ACC112 (cell line): ENCODE results near the gene CPS1.

Experiments used
- H2AFZ ChIP-seq: fragments of 200-600 bp; sonication (generic); one replicate; pipeline ENCODE4 v1.6.0; 2017; ENCODE audit warnings: antibody characterized with exemption, low read length; ENCODE audit not compliant: unreplicated experiment
- H3K27ac ChIP-seq: fragments of 200-600 bp; sonication (generic); 2 replicates; pipeline ENCODE4 v1.5.1; 2014; ENCODE audit warnings: low read depth, mild to moderate bottlenecking, antibody characterized with exemption, low read length, moderate library complexity
- H3K27me3 ChIP-seq: fragments of 200-600 bp; sonication (generic); 2 replicates; pipeline ENCODE4 v1.6.1; 2014; ENCODE audit warnings: mild to moderate bottlenecking, antibody characterized with exemption, low read length, moderate library complexity, mixed read lengths; ENCODE audit not compliant: insufficient read depth
- H3K36me3 ChIP-seq: fragments of 200-600 bp; sonication (generic); 2 replicates; pipeline ENCODE4 v1.6.1; 2016; ENCODE audit warnings: mild to moderate bottlenecking, antibody characterized with exemption, low read length, moderate library complexity, mixed read lengths; ENCODE audit not compliant: insufficient read depth
- H3K4me1 ChIP-seq: fragments of 200-600 bp; sonication (generic); one replicate; pipeline ENCODE4 v1.6.1; 2016; ENCODE audit warnings: low read length, mixed read lengths; ENCODE audit not compliant: insufficient read depth, unreplicated experiment, control insufficient read depth
- H3K4me3 ChIP-seq: fragments of 200-600 bp; sonication (generic); 2 replicates; pipeline ENCODE4 v1.5.1; 2014; ENCODE audit warnings: mild to moderate bottlenecking, low read depth, low read length
- H3K79me2 ChIP-seq: fragments of 200-600 bp; sonication (generic); one replicate; pipeline ENCODE4 v1.6.0; 2016; ENCODE audit warnings: low read length; ENCODE audit not compliant: control insufficient read depth, unreplicated experiment, insufficient read depth

CPS1 gene

GRCh38 chr2:210673117-210673516 lies 116.7 kb downstream of the CPS1 start:
- Histone ChIP-seq H2AFZ (no peak overlapping the region), H3K4me3 (no peak overlapping the region), H3K27ac (no peak overlapping the region), H3K4me1 (no peaks in the 10 kb centered on the region), H3K27me3 (no peaks in the 10 kb centered on the region), H3K79me2 (no peaks in the 10 kb centered on the region), H3K36me3 (no peaks in the 10 kb centered on the region)

GRCh38 chr2:210676067-210676466 lies 119.7 kb downstream of the CPS1 start:
- H3K27me3 ChIP-seq, result no peaks in the 10 kb centered on the region
- H3K4me1 ChIP-seq, result no peaks in the 10 kb centered on the region
- H3K36me3 ChIP-seq, result no peaks in the 10 kb centered on the region
- H2AFZ ChIP-seq, result no peak overlapping the region
- H3K4me3 ChIP-seq, result no peak overlapping the region
- H3K27ac ChIP-seq, result no peak overlapping the region
- no peaks in the 10 kb centered on the region for H3K79me2 ChIP-seq

- H3K27me3 ChIP-seq, result no peaks in the 10 kb centered on the region
- H2AFZ ChIP-seq, result no peak overlapping the region
- no peak overlapping the region for H3K4me3 ChIP-seq
- no peak overlapping the region for H3K27ac ChIP-seq
- H3K36me3 ChIP-seq, result no peaks in the 10 kb centered on the region
- H3K79me2 ChIP-seq, result no peaks in the 10 kb centered on the region
- no peaks in the 10 kb centered on the region for H3K4me1 ChIP-seq
These were observed 125.1 kb downstream of the CPS1 start for GRCh38 chr2:210681491-210681890.

GRCh38 chr2:210686401-210686800 lies 130.0 kb downstream of the CPS1 start:
- H3K4me3 ChIP-seq, result no peak overlapping the region

GRCh38 chr2:210687786-210688470 lies 131.5 kb downstream of the CPS1 start:
- no peaks in the 10 kb centered on the region for H3K79me2 ChIP-seq
- H3K27ac ChIP-seq, result no peak overlapping the region
- H3K4me1 ChIP-seq, result no peaks in the 10 kb centered on the region
- no peak overlapping the region for H3K4me3 ChIP-seq
- no peaks in the 10 kb centered on the region for H3K27me3 ChIP-seq
- H2AFZ ChIP-seq, result no peak overlapping the region
- H3K36me3 ChIP-seq, result no peaks in the 10 kb centered on the region

More at GRCh38 chr2:210686401-210686800, 130.0 kb downstream of the CPS1 start:
- no peak overlapping the region for H3K27ac ChIP-seq
- no peaks in the 10 kb centered on the region for H3K79me2 ChIP-seq
- no peak overlapping the region for H2AFZ ChIP-seq
- H3K27me3 ChIP-seq, result no peaks in the 10 kb centered on the region
- no peaks in the 10 kb centered on the region for H3K36me3 ChIP-seq
- H3K4me1 ChIP-seq, result no peaks in the 10 kb centered on the region

GRCh38 chr2:210707900-210708299 lies 151.5 kb downstream of the CPS1 start:
- Histone ChIP-seq H2AFZ (no peak overlapping the region), H3K4me1 (no peaks in the 10 kb centered on the region), H3K27ac (no peak overlapping the region), H3K36me3 (no peaks in the 10 kb centered on the region), H3K79me2 (no peaks in the 10 kb centered on the region), H3K27me3 (no peaks in the 10 kb centered on the region), H3K4me3 (no peak overlapping the region)

GRCh38 chr2:210713122-210713521 lies 156.7 kb downstream of the CPS1 start:
- Histone ChIP-seq H2AFZ (no peak overlapping the region), H3K79me2 (no peaks in the 10 kb centered on the region), H3K27me3 (peaks cover 5% of the 10 kb centered on the region; the same call in 1 of the 2 replicates), H3K36me3 (no peaks in the 10 kb centered on the region), H3K4me1 (no peaks in the 10 kb centered on the region), H3K27ac (no peak overlapping the region), H3K4me3 (no peak overlapping the region)

GRCh38 chr2:210715560-210716082 lies 159.2 kb downstream of the CPS1 start:
- no peak overlapping the region for H2AFZ ChIP-seq
- no peaks in the 10 kb centered on the region for H3K79me2 ChIP-seq
- H3K4me3 ChIP-seq, result no peak overlapping the region
- no peak overlapping the region for H3K27ac ChIP-seq
- H3K36me3 ChIP-seq, result no peaks in the 10 kb centered on the region
- H3K27me3 ChIP-seq, result peaks cover 9% of the 10 kb centered on the region; the same call in 1 of the 2 replicates
- H3K4me1 ChIP-seq, result no peaks in the 10 kb centered on the region

GRCh38 chr2:210718503-210718902 lies 162.1 kb downstream of the CPS1 start:
- Histone ChIP-seq H3K36me3 (no peaks in the 10 kb centered on the region), H3K4me1 (no peaks in the 10 kb centered on the region), H2AFZ (no peak overlapping the region), H3K4me3 (no peak overlapping the region), H3K79me2 (no peaks in the 10 kb centered on the region), H3K27ac (no peak overlapping the region), H3K27me3 (peaks cover 9% of the 10 kb centered on the region; the same call in 1 of the 2 replicates)

GRCh38 chr2:210722092-210722491 lies 165.7 kb downstream of the CPS1 start:
- H3K27me3 ChIP-seq, result peaks cover 4% of the 10 kb centered on the region; the same call in 1 of the 2 replicates
- H3K36me3 ChIP-seq, result no peaks in the 10 kb centered on the region
- H3K27ac ChIP-seq, result no peak overlapping the region
- no peaks in the 10 kb centered on the region for H3K79me2 ChIP-seq
- H2AFZ ChIP-seq, result no peak overlapping the region
- no peak overlapping the region for H3K4me3 ChIP-seq
- H3K4me1 ChIP-seq, result no peaks in the 10 kb centered on the region

- H3K4me1 ChIP-seq, result no peaks in the 10 kb centered on the region
- no peaks in the 10 kb centered on the region for H3K27me3 ChIP-seq
- no peak overlapping the region for H3K27ac ChIP-seq
- no peaks in the 10 kb centered on the region for H3K79me2 ChIP-seq
- H3K4me3 ChIP-seq, result no peak overlapping the region
- no peak overlapping the region for H2AFZ ChIP-seq
- no peaks in the 10 kb centered on the region for H3K36me3 ChIP-seq
These were observed 171.2 kb downstream of the CPS1 start for GRCh38 chr2:210727549-210727948.
